ENCODE measurements around the gene PHF3.

The PHF3 gene

DNA sequence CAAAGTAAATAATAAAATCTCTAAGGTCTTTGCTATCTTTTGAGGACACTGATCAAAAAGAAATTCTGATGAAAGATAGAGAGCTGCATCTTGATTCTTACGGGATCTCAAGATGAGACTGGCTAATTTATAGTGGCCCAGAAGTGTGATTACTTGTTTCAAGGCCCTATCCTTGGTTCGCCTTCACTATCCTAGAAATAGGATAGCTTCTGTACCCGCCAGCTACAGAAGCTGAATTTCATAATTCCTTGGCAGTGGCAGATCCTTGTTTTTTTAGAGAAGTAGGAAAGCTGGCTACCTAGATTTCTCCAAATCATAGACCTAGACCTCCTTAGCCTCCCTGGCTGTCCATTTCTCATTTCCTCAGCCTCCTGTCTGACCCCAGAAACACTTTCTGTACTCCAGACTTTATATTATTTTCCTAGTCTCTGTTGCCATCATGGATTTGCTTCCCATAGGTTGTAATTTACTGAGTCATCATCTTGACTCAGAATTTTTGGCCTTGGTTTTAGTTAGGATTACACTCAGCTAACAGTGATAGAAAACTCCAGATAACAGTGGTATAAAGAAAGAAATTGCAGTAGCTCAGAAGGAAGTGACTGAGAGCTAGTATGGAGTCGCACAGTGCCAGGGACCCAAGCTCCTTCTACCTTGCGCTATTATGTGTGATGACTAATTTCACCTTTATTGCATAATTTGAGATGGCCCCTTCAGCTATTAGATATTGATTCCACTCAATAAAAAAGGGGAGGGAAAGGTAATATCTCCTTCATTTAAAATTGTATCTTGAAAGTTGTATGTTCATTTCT is 27.7 kb downstream of the PHF3 start:
- TF ChIP-seq GATA3 (IDR thresholded peaks at IDR 0.05; ENCODE audit: low read depth, low read length) = no peak
- no peak for TF ChIP-seq GATA2 (IDR thresholded peaks at IDR 0.05; ENCODE audit: low read depth, low read length)

DNA sequence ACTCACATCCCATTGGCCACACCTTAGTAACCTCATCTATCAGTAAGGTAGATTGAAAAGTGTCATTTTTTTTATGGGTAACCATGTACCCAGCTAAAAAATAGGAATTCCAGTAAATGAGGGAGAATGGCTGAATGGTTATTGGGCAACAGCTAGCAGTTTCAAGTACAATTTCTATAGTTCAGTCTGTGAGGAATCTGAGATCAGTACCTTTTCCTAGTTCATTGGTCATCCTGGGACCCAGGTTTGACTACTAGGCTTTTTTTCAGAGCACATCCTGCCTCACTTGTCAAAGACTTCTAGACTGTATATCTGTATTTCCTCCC is 28.3 kb downstream of the PHF3 start:
- TF ChIP-seq GATA3 (IDR thresholded peaks at IDR 0.05; ENCODE audit: low read depth, low read length) (no peak), GATA2 (IDR thresholded peaks at IDR 0.05; ENCODE audit: low read depth, low read length) (no peak)

DNA sequence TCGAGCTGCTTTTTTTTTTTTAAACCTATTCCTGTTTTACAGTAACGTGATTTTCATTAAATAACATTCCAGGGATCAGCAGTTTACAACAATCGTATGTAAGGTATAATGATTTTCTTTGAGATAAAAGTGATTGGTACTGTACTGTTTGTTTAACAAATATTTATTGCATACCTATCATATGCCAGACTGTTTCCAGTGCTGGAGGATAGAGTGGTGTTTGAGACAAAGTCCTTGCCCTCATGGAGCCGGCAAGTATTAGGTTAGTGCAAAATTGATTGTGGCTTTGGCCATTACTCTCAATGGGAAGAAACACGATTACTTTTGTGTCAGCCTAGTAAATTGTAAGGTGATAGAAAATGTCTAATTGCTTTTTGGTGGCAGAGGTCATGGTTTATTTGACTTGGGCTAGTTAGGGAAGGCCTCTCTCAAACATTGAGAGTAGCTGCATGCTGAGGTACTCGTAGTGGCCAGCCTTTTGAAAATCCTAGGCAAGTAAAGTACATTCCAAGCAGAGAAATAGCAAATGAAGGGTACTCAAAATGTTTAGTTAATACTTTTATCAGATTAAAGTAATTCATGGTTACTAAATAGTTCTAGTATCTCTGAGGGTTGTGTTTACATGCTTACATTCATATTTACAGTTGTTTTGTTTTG is 35.6 kb downstream of the PHF3 start:
- TF ChIP-seq GATA2 (IDR thresholded peaks at IDR 0.05; ENCODE audit: low read depth, low read length) = no peak
- no peak for TF ChIP-seq GATA3 (IDR thresholded peaks at IDR 0.05; ENCODE audit: low read depth, low read length)

DNA sequence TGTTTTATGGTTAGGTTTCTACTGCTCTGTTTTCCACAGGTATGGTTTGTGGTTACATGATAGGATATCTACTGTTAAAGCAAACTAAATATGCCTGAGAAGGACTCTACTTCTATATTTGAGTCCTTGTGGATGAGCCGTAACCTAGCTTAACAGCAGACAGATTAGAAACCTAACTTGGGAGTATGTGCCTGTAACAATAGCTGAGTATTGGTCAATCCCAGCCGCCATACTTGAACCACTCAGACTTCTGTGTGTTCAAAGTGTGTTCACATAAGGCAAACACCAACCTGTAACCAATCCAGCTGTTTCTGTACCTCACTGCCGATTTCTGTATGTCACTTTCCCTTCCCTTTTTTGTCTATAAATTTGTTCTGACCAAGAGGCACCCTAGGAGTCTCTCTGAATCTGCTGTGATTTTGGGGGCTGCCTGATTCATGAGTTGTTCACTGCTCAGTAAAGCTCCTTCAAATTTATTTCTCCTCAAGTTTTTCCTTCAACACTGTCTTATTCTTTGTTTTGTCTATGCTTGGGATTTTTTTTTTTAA is 37.1 kb downstream of the PHF3 start:
- TF ChIP-seq GATA2 (IDR thresholded peaks at IDR 0.05; ENCODE audit: low read depth, low read length) (no peak), GATA3 (IDR thresholded peaks at IDR 0.05; ENCODE audit: low read depth, low read length) (no peak)

DNA sequence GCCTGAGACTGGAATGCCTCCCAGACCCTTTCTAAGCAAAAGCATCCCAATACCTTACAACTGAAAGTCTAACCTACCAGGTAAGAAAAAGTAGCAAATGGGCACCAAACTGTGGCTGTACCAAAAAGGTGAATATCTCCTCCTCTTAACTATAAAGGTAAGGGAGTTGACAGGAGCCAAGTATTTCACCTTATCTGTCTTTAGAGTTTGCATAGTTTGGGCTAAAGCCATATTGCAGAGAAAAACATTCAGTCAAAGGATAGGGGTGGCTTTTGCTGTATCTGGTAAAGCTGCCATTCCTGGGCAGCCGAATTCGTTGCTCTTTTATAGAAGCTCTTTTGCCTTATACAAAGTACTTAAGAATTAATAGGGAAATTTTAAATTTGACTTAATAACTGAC is 38.1 kb downstream of the PHF3 start:
- TF ChIP-seq GATA2 (IDR thresholded peaks at IDR 0.05; ENCODE audit: low read depth, low read length) (no peak), GATA3 (IDR thresholded peaks at IDR 0.05; ENCODE audit: low read depth, low read length) (no peak)

DNA sequence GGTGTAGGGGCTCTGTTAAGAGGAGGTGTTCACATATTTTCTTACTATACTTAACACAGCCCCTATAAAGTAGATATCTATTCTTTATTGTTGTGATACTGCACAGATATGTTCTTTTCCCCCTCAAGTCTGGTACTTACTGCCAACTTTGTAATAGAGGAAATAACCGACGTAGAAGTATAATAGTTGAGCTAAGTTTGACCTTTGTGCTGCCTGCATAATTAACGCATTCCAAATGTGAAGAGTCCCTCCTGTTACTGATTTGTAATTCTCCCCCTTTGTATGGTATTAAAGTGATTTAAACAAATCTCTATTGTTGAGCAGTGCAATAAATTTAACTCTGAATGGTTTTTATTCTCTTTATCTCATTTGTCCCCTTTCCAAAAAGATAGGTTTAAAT is 39.0 kb downstream of the PHF3 start:
- no peak for TF ChIP-seq GATA2 (IDR thresholded peaks at IDR 0.05; ENCODE audit: low read depth, low read length)
- no peak for TF ChIP-seq GATA3 (IDR thresholded peaks at IDR 0.05; ENCODE audit: low read depth, low read length)

DNA sequence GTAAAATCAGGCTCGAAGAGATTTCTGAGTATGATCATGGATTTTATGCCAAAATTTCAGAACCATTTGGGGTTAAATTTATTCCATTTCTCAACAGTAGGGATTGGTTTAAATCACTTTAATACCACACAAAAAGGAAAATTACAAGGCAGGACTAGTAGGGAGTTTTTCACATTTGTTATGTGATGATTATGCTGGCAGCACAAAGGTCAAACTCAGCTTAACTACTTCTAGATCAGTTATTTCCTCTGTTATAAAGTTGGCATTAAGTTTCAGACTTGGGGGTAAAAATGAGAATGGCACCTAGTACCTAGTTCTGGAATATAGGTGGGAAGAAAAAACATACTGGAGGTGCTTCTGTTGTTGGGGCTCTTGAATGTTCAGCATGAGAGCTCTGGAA is 39.5 kb downstream of the PHF3 start:
- TF ChIP-seq GATA2 (IDR thresholded peaks at IDR 0.05; ENCODE audit: low read depth, low read length) (no peak), GATA3 (IDR thresholded peaks at IDR 0.05; ENCODE audit: low read depth, low read length) (no peak)

DNA sequence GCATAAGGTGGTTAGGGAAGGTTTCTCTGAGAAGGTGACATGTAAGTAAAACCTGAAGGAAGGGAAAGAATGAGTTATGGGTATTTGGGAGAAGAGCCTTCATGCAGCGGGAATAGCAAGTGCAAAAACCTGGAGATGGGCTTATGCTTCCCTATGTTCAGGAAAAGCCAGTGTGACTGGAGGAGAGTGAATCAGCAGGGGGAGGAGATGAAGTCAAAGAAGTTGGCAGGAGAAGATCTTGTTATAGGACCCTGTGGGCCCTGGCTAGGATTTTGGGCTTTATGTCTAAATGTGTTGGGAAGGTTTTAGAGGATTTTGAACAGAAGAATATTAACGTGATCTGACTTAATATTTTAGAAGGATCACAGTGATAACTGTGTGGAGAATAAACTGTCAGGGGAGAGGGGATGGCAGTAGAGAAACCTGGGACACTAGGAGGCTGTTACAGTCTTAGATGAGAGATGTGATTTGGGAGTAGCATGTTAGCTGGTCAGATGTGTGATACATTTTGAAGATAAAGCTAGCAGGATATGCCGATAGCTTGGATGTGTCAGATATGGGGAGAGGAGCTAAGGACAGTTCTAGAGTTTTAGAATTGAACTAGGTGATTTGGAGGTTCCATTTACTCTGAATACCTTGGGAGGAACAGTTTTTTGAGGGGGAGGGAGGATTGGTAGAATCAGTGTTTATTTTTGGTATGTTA is 41.0 kb downstream of the PHF3 start:
- TF ChIP-seq GATA2 (IDR thresholded peaks at IDR 0.05; ENCODE audit: low read depth, low read length) (no peak), GATA3 (IDR thresholded peaks at IDR 0.05; ENCODE audit: low read depth, low read length) (no peak)

DNA sequence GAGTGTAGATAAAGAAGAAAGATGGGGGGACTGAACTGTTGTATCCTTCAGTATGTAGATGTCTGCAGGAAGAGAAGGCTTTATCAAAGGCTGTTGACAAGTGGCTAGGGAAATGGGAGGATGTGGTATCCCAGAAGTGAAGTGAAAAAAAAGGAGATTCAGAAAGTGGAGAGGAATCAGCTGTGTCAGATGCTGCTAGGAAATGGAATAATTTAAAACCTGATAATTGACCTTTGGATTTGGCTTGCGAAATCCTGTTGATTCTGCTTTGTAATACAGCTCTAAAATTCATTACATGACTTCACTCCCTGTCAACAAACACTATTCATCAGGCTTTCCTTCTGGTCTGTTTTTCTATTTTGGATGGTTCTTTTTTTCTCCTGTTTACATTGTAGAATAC is 41.7 kb downstream of the PHF3 start:
- TF ChIP-seq GATA3 (IDR thresholded peaks at IDR 0.05; ENCODE audit: low read depth, low read length) (no peak), GATA2 (IDR thresholded peaks at IDR 0.05; ENCODE audit: low read depth, low read length) (no peak)

DNA sequence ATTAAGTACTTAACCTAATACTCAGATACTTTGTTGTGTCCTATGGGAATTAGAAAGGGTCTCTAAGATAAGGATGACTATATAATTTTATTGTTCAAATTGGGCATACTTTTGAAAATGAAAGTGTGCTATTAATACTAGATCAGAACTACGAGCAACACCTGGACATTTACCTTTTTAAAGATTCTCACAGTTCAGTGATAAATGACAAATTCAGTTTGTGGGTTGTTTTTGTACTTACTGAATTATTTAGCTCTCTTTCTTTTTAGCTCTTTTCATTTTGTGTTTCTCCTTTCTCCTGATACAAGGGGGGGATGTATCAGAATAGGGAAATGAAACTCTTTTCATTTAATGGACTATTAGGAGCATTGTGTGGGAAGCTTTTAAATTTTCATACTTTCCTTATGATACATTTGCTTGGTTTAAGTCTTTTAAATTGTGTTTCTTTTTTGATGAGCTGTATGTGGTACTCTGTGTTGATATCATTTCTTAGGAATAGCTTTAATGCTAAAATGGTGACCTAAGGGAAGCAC is 47.5 kb downstream of the PHF3 start:
- TF ChIP-seq GATA3 (IDR thresholded peaks at IDR 0.05; ENCODE audit: low read depth, low read length) = no peak
- TF ChIP-seq GATA2 (IDR thresholded peaks at IDR 0.05; ENCODE audit: low read depth, low read length) = no peak

DNA sequence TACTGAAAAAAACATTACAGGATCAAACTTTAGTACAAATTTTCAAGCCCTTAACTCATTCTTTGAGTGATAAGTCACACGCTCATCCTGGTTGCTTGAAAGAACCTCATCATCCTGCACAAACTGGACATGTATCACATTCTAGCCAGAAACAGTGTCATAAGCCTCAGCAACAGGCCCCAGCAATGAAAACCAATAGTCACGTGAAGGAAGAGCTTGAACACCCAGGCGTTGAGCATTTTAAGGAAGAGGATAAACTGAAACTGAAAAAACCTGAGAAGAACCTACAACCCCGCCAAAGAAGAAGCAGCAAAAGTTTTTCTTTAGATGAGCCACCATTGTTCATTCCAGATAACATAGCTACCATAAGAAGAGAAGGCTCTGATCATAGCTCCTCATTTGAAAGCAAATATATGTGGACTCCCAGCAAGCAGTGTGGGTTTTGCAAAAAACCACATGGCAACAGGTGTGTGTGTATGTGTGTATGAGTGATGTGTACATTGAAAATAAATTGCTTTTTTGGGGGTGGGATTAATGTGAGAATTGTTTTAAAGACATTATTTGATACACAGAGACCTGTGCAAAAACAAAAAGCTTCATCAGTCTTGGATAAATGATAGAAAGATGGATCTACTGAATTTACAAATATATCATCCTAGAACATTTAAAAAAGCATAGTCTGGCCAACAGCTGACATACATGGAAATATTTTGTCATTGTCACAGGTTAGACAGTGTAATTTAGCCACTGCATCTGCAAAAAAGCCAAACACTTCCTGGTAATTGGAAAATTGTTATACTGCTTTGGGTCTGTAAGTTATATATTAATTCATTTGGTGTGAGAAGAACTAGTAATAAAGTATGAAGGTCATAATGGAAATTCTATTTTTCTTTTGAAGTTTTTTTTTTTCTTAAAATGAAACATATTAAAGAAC is 50.1 kb downstream of the PHF3 start:
- TF ChIP-seq GATA2 (IDR thresholded peaks at IDR 0.05; ENCODE audit: low read depth, low read length) (no peak), GATA3 (IDR thresholded peaks at IDR 0.05; ENCODE audit: low read depth, low read length) (no peak)

DNA sequence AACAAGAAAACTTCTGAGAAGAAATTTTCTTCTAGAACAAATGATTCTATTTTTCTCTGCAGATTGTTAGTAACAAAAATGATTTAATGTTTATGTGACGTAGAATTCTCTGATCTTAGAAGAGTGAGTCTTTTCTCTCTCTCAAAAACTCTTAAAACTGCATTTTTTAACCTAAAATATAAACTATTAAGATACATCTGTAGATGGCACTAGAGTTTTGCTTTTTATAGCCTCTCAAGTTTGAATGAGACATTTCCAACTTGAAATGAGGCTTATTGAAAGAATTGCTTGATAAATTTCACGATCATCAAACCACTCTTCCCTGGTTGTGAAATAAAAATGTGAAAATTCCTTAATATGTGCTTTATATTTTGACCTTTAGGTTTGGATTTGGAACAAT is 53.8 kb downstream of the PHF3 start:
- TF ChIP-seq GATA3 (IDR thresholded peaks at IDR 0.05; ENCODE audit: low read depth, low read length) (no peak), GATA2 (IDR thresholded peaks at IDR 0.05; ENCODE audit: low read depth, low read length) (no peak)

DNA sequence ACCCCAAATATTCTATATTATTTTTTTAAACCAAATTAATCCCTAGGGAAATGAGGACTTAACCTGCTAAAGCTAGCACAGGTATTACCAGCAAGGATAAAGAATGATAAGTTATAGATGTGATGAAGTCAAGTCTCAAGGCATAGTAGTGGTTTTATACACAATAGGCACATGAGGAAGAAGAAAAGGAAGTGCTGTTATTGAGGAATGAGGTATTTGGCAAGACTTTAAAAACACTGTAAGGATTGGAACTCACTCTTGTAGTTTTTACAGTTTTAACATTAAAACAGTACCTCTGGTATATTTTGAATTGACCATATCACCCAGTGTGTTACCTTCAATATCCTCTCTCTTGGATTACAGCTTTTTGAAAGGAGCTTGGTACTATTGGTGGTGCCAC is 54.6 kb downstream of the PHF3 start:
- no peak for TF ChIP-seq GATA3 (IDR thresholded peaks at IDR 0.05; ENCODE audit: low read depth, low read length)
- TF ChIP-seq GATA2 (IDR thresholded peaks at IDR 0.05; ENCODE audit: low read depth, low read length) = no peak

Measured in SH-SY5Y (cell line).